ENCODE measurements around the gene FXN.

FXN gene

DNA sequence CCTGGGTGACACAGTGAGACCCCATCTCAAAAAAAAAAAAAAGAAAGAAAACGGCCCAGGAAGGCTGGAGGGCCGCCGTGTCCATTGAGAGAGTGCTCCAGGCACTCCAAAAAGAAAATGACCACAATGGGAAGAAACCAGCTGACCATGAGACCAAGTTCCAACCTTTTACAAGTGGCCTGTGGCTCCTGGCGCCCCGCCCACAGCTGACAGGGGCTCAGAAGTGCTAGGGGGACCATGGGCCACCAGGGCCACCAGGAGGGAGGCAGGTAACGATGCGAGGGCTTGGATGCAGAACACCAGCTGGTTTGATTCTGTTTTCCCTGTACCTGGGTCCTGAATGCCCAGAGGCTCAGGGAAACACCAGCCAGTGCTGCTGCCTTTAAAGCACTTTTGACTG is 34.6 kb downstream of the FXN start:
- TF ChIP-seq, protein P1, sequence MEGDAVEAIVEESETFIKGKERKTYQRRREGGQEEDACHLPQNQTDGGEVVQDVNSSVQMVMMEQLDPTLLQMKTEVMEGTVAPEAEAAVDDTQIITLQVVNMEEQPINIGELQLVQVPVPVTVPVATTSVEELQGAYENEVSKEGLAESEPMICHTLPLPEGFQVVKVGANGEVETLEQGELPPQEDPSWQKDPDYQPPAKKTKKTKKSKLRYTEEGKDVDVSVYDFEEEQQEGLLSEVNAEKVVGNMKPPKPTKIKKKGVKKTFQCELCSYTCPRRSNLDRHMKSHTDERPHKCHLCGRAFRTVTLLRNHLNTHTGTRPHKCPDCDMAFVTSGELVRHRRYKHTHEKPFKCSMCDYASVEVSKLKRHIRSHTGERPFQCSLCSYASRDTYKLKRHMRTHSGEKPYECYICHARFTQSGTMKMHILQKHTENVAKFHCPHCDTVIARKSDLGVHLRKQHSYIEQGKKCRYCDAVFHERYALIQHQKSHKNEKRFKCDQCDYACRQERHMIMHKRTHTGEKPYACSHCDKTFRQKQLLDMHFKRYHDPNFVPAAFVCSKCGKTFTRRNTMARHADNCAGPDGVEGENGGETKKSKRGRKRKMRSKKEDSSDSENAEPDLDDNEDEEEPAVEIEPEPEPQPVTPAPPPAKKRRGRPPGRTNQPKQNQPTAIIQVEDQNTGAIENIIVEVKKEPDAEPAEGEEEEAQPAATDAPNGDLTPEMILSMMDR (IDR thresholded peaks at IDR 0.05) = no peak
- no peak for TF ChIP-seq ZFX (IDR thresholded peaks at IDR 0.05; ENCODE audit: borderline replicate concordance)
- H3K27ac ChIP-seq = no peak overlapping the region

DNA sequence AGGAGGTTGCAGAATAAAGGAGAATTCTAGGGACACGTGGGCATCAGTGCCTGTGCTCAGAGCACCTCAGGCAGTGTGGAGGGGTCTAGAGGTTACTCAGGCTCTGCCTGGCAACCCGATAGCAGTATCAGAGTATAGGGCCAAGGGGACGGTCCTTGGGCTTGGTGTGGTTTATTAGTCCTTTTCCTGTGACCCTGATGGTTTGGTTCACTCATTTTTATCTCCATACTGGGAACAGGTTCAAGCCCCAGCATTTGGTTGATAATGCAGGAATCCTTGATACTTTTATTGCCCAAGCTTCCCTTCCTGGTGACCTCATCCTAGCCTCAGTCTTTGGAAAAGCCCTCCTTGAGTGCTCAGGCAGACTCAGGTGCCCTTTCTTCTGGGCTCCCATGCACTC is 35.5 kb downstream of the FXN start:
- H3K27ac ChIP-seq = no peak overlapping the region
- no peak for TF ChIP-seq ZFX (IDR thresholded peaks at IDR 0.05; ENCODE audit: borderline replicate concordance)
- TF ChIP-seq, protein P1 (IDR thresholded peaks at IDR 0.05) = no peak

DNA sequence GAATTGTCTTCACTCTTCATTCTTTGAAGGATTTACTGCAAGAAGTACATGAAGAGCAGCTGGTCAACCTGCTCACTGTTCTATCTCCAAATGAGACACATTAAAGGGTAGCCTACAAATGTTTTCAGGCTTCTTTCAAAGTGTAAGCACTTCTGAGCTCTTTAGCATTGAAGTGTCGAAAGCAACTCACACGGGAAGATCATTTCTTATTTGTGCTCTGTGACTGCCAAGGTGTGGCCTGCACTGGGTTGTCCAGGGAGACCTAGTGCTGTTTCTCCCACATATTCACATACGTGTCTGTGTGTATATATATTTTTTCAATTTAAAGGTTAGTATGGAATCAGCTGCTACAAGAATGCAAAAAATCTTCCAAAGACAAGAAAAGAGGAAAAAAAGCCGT is 37.6 kb downstream of the FXN start:
- TF ChIP-seq, protein P1 (IDR thresholded peaks at IDR 0.05) = no peak
- TF ChIP-seq ZFX (IDR thresholded peaks at IDR 0.05; ENCODE audit: borderline replicate concordance) = no peak
- H3K27ac ChIP-seq = no peak overlapping the region

DNA sequence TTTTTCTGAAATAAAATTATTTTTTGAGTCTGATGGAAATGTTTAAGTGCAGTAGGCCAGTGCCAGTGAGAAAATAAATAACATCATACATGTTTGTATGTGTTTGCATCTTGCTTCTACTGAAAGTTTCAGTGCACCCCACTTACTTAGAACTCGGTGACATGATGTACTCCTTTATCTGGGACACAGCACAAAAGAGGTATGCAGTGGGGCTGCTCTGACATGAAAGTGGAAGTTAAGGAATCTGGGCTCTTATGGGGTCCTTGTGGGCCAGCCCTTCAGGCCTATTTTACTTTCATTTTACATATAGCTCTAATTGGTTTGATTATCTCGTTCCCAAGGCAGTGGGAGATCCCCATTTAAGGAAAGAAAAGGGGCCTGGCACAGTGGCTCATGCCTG is 39.2 kb downstream of the FXN start:
- no peak for TF ChIP-seq ZFX (IDR thresholded peaks at IDR 0.05; ENCODE audit: borderline replicate concordance)
- TF ChIP-seq, protein P1 (IDR thresholded peaks at IDR 0.05) = no peak
- no peak overlapping the region for H3K27ac ChIP-seq

DNA sequence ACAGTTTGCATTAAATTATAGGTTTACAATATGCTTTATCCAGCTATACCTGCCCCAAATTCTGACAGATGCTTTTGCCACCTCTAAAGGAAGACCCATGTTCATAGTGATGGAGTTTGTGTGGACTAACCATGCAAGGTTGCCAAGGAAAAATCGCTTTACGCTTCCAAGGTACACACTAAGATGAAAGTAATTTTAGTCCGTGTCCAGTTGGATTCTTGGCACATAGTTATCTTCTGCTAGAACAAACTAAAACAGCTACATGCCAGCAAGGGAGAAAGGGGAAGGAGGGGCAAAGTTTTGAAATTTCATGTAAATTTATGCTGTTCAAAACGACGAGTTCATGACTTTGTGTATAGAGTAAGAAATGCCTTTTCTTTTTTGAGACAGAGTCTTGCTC is 41.0 kb downstream of the FXN start:
- TF ChIP-seq, protein P1 (IDR thresholded peaks at IDR 0.05) = no peak
- no peak for TF ChIP-seq ZFX (IDR thresholded peaks at IDR 0.05; ENCODE audit: borderline replicate concordance)
- no peak overlapping the region for H3K27ac ChIP-seq

DNA sequence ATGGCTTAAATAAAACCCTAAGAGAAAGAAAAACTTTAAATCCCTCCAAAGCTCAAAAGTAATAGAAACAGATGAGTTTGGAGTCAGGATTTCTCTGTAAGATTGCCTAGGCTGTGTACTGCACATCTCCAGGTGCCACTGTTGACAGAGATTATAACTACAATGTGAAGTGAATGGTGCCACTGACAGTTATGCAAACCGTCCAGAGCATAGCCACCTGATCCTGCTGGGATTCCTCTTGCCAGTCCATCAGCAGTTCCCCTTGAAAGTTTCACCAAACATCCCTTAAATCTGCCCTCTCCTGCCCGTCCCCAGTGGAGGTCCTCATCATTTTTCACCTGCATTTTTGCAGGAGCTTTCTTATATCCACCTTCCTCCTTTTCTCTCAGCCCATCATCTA is 42.5 kb downstream of the FXN start:
- no peak overlapping the region for H3K27ac ChIP-seq
- no peak for TF ChIP-seq ZFX (IDR thresholded peaks at IDR 0.05; ENCODE audit: borderline replicate concordance)
- TF ChIP-seq, protein P1 (IDR thresholded peaks at IDR 0.05) = no peak

DNA sequence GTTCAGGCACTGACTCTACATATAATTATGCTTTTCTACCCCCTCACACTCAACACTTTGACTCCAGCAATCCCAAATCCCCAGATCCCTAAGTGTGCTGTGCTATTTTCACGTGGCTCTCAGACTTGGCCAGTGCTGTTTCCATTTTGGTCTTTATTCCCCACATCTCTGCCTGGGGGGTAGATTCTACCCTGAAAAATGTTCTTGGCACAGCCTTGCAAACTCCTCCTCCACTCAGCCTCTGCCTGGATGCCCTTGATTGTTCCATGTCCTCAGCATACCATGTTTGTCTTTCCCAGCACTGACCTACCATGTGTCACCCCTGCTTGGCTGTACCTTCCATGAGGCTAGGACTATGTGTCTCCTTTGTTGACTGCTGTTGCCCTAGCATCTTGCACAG is 43.0 kb downstream of the FXN start:
- TF ChIP-seq ZFX (IDR thresholded peaks at IDR 0.05; ENCODE audit: borderline replicate concordance) = no peak
- TF ChIP-seq, protein P1 (IDR thresholded peaks at IDR 0.05) = no peak

More for the DNA sequence above, 43.0 kb downstream of the FXN start:
- no peak overlapping the region for H3K27ac ChIP-seq
